K562 (cell line): ENCODE measurements around the gene MAGIX. TPM values are rescaled to one million over a fixed set of nuclear protein-coding genes. Genes with fewer than 3 reads are reported as not detected.
A peak's percentile ranks its signal among the peaks of the same experiment; 100 is the strongest.

Source experiments
- BACH1 ChIP-seq: fragments of 200-800 bp; sonication (Bioruptor generic); IDR thresholded peaks from 2 replicates; pipeline ENCODE4 v1.6.1; 2016; ENCODE audit warnings: missing genetic modification characterization, missing compliant biosample characterization
- CCNT2 ChIP-seq: IDR thresholded peaks from 2 replicates; pipeline ENCODE4 v1.6.1; 2011; ENCODE audit warnings: borderline replicate concordance, low read depth, mild to moderate bottlenecking, moderate library complexity, mixed read lengths, low read length; ENCODE audit not compliant: insufficient read length; ENCODE audit errors: extremely low read depth
- GABPB2 ChIP-seq: fragments of 250-450 bp; sonication (Bioruptor Pico); conservative IDR thresholded peaks from 2 replicates; pipeline ENCODE4 v1.5.1; 2021; ENCODE audit warnings: mild to moderate bottlenecking
- HNRNPL ChIP-seq: fragments of 200-400 bp; formaldehyde crosslinking; IDR thresholded peaks from 2 replicates; pipeline ENCODE4 v1.6.1; 2017; ENCODE audit warnings: low read depth, mild to moderate bottlenecking, low read length
- KLF10 ChIP-seq: fragments of 250-450 bp; sonication (Bioruptor Pico); IDR thresholded peaks from 2 replicates; pipeline ENCODE4 v1.6.1; 2021; ENCODE audit warnings: matching md5 sums
- KLF6 ChIP-seq: fragments of 250-450 bp; sonication (Bioruptor Pico); IDR thresholded peaks from 2 replicates; pipeline ENCODE4 v1.4.0; 2020; ENCODE audit warnings: mild to moderate bottlenecking, moderate library complexity, borderline replicate concordance
- POLR2G ChIP-seq: fragments of 200-400 bp; formaldehyde crosslinking; IDR thresholded peaks from 2 replicates; pipeline ENCODE4 v1.6.1; 2017; ENCODE audit warnings: low read depth, mild to moderate bottlenecking, antibody characterized with exemption, low read length, moderate library complexity
- RBFOX2 ChIP-seq: fragments of 200-400 bp; formaldehyde crosslinking; IDR thresholded peaks from 2 replicates; pipeline ENCODE4 v1.6.1; 2017; ENCODE audit warnings: low read depth, mild to moderate bottlenecking, low read length, moderate library complexity
- RBM25 ChIP-seq: fragments of 200-400 bp; formaldehyde crosslinking; IDR thresholded peaks from 2 replicates; pipeline ENCODE4 v1.6.1; 2018; ENCODE audit warnings: low read length, low read depth, moderate library complexity; ENCODE audit not compliant: severe bottlenecking
- SIN3A ChIP-seq, 2 experiments: fragments of 150-350 bp in 1 of 2; IDR thresholded peaks; 2 replicates each; pipeline ENCODE4 v1.6.1; 2011 to 2016; ENCODE audit warnings: borderline replicate concordance in 2 of 2, low read depth in 2 of 2, low read length in 2 of 2, mild to moderate bottlenecking in 2 of 2, moderate library complexity in 2 of 2; ENCODE audit not compliant: control insufficient read depth in 1 of 2
- SMARCB1 ChIP-seq: IDR thresholded peaks from 2 replicates; pipeline ENCODE4 v1.6.1; 2011; ENCODE audit warnings: improper control_type of control experiment, low read depth; ENCODE audit not compliant: insufficient read length
- ZNF133 ChIP-seq: fragments of 250-450 bp; sonication (Bioruptor Pico); IDR thresholded peaks from 2 replicates; pipeline ENCODE4 v1.4.0; 2020; ENCODE audit warnings: mild to moderate bottlenecking
- ZNF24 ChIP-seq: fragments of 450-650 bp; IDR thresholded peaks from 2 replicates; pipeline ENCODE4 v1.6.1; 2016
- ZNF316 ChIP-seq: fragments of 450-650 bp; IDR thresholded peaks from 2 replicates; pipeline ENCODE4 v1.6.1; 2016
- ZNF699 ChIP-seq: fragments of 250-450 bp; sonication (Bioruptor Pico); IDR thresholded peaks from 2 replicates; pipeline ENCODE4 v1.8.0; 2021; ENCODE audit warnings: mild to moderate bottlenecking, moderate library complexity; ENCODE audit not compliant: insufficient replicate concordance
- polyA plus RNA-seq, 8 experiments: library from polyadenylated mRNA; depleted of rRNA in 4 of 8; stranded (reverse) in 5 of 8; unstranded in 3 of 8; fragments of >200 nt; fragmentation: Nextera tagmentation in 2 of 8; fragmentation: Illumina TruSeq in 1 of 8; extraction: Ambion mirVana in 2 of 8; extraction: Trizol in 1 of 8; gene quantifications; 2 replicates each; pipeline versions ENCODE4 v1.2.1 to v1.2.3, GENCODE V29; 2011 to 2014; ENCODE audit warnings: inconsistent platforms in 1 of 8, missing spikeins in 1 of 8
- total RNA-seq, 7 experiments: library from RNA; depleted of rRNA in 6 of 7; stranded (reverse); fragments of >200 nt in 6 of 7; fragmentation: Illumina TruSeq in 2 of 7; extraction: Trizol in 2 of 7; gene quantifications; 2 replicates each; pipeline versions ENCODE4 v1.2.1 to v1.2.3, GENCODE V29; 2011 to 2021; ENCODE audit warnings: low replicate concordance in 1 of 7
- TF ChIP-seq, protein P1 (sequence below), 2 experiments: fragments of 200-800 bp in 1 of 2; sonication (Bioruptor generic) in 1 of 2; sonication (generic) in 1 of 2; formaldehyde crosslinking in 1 of 2; IDR thresholded peaks in 1 of 2; conservative IDR thresholded peaks in 1 of 2; 2 replicates each; pipeline versions ENCODE4 v1.5.0 to v1.6.1; 2016 to 2020; ENCODE audit warnings: missing compliant biosample characterization in 1 of 2, missing genetic modification characterization in 1 of 2, missing genetic modification reagents in 1 of 2
- TF ChIP-seq, protein P2 (sequence below), 3 experiments: fragments of 200-800 bp in 1 of 3; fragments of 250-450 bp in 1 of 3; fragments of 450-650 bp in 1 of 3; sonication (Bioruptor Pico) in 1 of 3; sonication (Bioruptor generic) in 1 of 3; formaldehyde crosslinking in 1 of 3; IDR thresholded peaks; 2 replicates each; pipeline versions ENCODE4 v1.6.1 to v1.8.0; 2016 to 2022; ENCODE audit warnings: mild to moderate bottlenecking in 2 of 3, missing genetic modification characterization in 2 of 3, missing compliant biosample characterization in 1 of 3, moderate library complexity in 1 of 3
- TF ChIP-seq, protein P3 (sequence below): sonication (generic); formaldehyde crosslinking; IDR thresholded peaks from 2 replicates; pipeline ENCODE4 v1.8.0; 2022; ENCODE audit warnings: mild to moderate bottlenecking, missing genetic modification reagents

Gene MAGIX
- total and polyA plus RNA-seq, 9 of the 15 experiments (the other 6 are each of a cell fraction or from before 2014, with no cell fraction given): 0.08 to 3.5 (median 0.47) TPM

DNA sequence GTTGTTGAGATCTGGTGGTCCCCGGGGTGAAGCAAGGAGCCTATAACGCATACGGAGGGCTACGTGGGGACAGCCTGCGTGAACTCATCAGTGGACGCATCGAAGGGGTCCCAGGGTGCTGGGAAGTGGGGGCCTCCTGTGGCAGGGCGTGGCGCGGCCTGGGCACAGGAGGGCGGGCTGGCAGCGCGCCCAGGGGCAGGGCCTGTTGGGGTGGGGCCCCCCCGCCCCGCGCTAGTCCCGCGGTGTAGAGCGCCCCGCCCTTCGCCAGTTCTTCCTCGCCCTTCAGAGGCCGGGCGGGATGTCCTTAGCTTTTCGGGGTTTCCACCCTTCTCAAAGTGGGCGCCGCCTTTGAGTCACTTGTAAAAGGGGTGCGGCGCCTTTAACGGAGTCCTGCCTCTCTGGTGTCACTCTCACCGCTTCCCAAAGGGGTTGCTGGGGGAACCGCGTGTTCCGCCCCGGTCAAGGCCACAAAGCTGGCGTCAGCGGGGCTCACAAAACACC lies 9.8 kb downstream of the MAGIX start (continued):
- TF ChIP-seq SMARCB1 (no peak), ZNF316 (no peak), CCNT2 (peak; percentile 55), POLR2G (peak; percentile 73), GABPB2 (CRISPR knock-in tag) (no peak), ZNF699 (CRISPR knock-in tag) (no peak), KLF6 (no peak), ZNF24 (no peak), RBM25 (no peak), RBFOX2 (peak; percentile 79), HNRNPL (peak; percentile 86; the same call in 1 of the 2 replicates), BACH1 (tag) (no peak), SIN3A (IDR thresholded peaks at IDR 0.05; ENCODE audit: borderline replicate concordance in 2 of 2, control insufficient read depth in 1 of 2, low read depth in 2 of 2, low read length in 2 of 2) (peak in 1 of 2 experiments; percentile 32; a peak in 1 of 4 replicates), KLF10 (no peak), ZNF133 (CRISPR knock-in tag) (no peak)
- TF ChIP-seq, protein P1, sequence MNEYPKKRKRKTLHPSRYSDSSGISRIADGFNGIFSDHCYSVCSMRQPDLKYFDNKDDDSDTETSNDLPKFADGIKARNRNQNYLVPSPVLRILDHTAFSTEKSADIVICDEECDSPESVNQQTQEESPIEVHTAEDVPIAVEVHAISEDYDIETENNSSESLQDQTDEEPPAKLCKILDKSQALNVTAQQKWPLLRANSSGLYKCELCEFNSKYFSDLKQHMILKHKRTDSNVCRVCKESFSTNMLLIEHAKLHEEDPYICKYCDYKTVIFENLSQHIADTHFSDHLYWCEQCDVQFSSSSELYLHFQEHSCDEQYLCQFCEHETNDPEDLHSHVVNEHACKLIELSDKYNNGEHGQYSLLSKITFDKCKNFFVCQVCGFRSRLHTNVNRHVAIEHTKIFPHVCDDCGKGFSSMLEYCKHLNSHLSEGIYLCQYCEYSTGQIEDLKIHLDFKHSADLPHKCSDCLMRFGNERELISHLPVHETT (CRISPR knock-in tag; conservative IDR thresholded peaks at IDR 0.05 in 1 of 2, IDR thresholded peaks at IDR 0.05 in 1 of 2): no peak
- TF ChIP-seq, protein P2, sequence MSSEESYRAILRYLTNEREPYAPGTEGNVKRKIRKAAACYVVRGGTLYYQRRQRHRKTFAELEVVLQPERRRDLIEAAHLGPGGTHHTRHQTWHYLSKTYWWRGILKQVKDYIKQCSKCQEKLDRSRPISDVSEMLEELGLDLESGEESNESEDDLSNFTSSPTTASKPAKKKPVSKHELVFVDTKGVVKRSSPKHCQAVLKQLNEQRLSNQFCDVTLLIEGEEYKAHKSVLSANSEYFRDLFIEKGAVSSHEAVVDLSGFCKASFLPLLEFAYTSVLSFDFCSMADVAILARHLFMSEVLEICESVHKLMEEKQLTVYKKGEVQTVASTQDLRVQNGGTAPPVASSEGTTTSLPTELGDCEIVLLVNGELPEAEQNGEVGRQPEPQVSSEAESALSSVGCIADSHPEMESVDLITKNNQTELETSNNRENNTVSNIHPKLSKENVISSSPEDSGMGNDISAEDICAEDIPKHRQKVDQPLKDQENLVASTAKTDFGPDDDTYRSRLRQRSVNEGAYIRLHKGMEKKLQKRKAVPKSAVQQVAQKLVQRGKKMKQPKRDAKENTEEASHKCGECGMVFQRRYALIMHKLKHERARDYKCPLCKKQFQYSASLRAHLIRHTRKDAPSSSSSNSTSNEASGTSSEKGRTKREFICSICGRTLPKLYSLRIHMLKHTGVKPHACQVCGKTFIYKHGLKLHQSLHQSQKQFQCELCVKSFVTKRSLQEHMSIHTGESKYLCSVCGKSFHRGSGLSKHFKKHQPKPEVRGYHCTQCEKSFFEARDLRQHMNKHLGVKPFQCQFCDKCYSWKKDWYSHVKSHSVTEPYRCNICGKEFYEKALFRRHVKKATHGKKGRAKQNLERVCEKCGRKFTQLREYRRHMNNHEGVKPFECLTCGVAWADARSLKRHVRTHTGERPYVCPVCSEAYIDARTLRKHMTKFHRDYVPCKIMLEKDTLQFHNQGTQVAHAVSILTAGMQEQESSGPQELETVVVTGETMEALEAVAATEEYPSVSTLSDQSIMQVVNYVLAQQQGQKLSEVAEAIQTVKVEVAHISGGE (CRISPR knock-in tag; IDR thresholded peaks at IDR 0.05): 0 out of 6 replicates have a peak, but pooled peaks of 1 of the 3 experiments have one; percentile 12
- TF ChIP-seq, protein P3, sequence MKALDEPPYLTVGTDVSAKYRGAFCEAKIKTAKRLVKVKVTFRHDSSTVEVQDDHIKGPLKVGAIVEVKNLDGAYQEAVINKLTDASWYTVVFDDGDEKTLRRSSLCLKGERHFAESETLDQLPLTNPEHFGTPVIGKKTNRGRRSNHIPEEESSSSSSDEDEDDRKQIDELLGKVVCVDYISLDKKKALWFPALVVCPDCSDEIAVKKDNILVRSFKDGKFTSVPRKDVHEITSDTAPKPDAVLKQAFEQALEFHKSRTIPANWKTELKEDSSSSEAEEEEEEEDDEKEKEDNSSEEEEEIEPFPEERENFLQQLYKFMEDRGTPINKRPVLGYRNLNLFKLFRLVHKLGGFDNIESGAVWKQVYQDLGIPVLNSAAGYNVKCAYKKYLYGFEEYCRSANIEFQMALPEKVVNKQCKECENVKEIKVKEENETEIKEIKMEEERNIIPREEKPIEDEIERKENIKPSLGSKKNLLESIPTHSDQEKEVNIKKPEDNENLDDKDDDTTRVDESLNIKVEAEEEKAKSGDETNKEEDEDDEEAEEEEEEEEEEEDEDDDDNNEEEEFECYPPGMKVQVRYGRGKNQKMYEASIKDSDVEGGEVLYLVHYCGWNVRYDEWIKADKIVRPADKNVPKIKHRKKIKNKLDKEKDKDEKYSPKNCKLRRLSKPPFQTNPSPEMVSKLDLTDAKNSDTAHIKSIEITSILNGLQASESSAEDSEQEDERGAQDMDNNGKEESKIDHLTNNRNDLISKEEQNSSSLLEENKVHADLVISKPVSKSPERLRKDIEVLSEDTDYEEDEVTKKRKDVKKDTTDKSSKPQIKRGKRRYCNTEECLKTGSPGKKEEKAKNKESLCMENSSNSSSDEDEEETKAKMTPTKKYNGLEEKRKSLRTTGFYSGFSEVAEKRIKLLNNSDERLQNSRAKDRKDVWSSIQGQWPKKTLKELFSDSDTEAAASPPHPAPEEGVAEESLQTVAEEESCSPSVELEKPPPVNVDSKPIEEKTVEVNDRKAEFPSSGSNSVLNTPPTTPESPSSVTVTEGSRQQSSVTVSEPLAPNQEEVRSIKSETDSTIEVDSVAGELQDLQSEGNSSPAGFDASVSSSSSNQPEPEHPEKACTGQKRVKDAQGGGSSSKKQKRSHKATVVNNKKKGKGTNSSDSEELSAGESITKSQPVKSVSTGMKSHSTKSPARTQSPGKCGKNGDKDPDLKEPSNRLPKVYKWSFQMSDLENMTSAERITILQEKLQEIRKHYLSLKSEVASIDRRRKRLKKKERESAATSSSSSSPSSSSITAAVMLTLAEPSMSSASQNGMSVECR: no peak
